ENCODE results near the gene TATDN2. TPM values are rescaled to one million over a fixed set of nuclear protein-coding genes. Genes with fewer than 3 reads are reported as not detected.
"Not testable (repeated sequence)": the region's sequence is repeated elsewhere in the genome, so short reads cannot be mapped to it uniquely, and the experiment has no call there.

TATDN2 gene
- total and polyA plus RNA-seq, 2 donors from 2014 or later, result 15.5 to 31.8 TPM

DNA sequence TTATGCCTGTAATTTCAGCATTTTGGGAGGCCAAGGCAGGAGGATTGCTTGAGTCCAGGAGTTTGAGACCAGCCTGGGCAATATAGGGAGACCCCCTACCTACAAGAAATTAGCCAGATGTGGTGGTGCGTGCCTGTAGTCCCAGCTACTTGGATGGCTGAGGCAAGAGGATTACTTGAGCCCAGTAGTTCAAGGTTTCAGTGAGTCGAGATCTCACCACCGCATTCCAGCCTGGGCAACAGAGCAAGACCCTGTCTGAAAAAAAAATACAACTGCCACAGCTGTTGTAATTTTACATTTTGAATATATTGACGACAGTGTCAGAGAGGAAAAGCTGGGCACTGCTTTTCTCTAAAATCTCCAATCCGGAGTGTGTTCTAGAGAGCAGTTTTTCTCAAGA, 21.2 kb downstream of the TATDN2 start:
- DNase-seq (no peak), FAIRE-seq (no peak)
- Histone ChIP-seq H3K4me3 (ENCODE audit: low read length in 3 of 3) (no peak overlapping the region), H3K9ac (ENCODE audit: low read length in 3 of 3) (no peak overlapping the region), H3K4me1 (ENCODE audit: control insufficient read depth in 2 of 3, insufficient read depth in 2 of 3, low read depth in 1 of 3, low read length in 3 of 3) (peaks cover 0 to 13% (median 10%) of the 10 kb centered on the region in 3 donors), H3K27me3 (ENCODE audit: control insufficient read depth, insufficient read depth, low read length) (no peaks in the 10 kb centered on the region), H3K36me3 (ENCODE audit: control insufficient read depth in 2 of 3, insufficient read depth in 3 of 3, low read length in 3 of 3) (peaks cover 0 to 21% (median 10%) of the 10 kb centered on the region in 3 donors), H3K9me3 (ENCODE audit: control insufficient read depth in 2 of 3, insufficient read depth in 1 of 3, low read length in 3 of 3) (no peaks in the 10 kb centered on the region), H3K27ac (ENCODE audit: low read depth in 2 of 2, low read length in 2 of 2) (no peak overlapping the region)
- TF ChIP-seq, protein P1, sequence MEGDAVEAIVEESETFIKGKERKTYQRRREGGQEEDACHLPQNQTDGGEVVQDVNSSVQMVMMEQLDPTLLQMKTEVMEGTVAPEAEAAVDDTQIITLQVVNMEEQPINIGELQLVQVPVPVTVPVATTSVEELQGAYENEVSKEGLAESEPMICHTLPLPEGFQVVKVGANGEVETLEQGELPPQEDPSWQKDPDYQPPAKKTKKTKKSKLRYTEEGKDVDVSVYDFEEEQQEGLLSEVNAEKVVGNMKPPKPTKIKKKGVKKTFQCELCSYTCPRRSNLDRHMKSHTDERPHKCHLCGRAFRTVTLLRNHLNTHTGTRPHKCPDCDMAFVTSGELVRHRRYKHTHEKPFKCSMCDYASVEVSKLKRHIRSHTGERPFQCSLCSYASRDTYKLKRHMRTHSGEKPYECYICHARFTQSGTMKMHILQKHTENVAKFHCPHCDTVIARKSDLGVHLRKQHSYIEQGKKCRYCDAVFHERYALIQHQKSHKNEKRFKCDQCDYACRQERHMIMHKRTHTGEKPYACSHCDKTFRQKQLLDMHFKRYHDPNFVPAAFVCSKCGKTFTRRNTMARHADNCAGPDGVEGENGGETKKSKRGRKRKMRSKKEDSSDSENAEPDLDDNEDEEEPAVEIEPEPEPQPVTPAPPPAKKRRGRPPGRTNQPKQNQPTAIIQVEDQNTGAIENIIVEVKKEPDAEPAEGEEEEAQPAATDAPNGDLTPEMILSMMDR (IDR thresholded peaks at IDR 0.05; ENCODE audit: borderline replicate concordance, extremely low read depth, insufficient read depth), result no peak
- intact Hi-C loops (cut with DNase I), result no loop called here

DNA sequence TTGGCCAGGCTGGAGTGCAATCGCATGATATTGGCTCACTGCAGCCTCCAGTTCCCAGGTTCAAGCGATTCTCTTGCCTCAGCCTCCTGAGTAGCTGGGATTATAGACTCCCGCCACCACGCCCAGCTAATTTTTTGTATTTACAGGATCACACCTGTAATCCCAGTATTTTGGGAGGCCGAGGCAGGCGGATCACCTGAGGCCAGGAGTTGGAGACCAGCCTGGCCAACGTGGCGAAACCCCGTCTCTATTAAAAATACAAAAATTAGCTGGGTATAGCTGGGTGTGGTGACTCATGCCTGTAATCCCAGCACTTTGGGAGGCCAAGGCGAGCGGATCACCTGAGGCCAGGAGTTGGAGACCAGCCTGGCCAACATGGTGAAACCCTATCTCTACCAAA, 24.2 kb downstream of the TATDN2 start:
- intact Hi-C loops (cut with DNase I); H3K4me3 ChIP-seq (ENCODE audit: low read length in 3 of 3); H3K27ac ChIP-seq (ENCODE audit: low read depth in 2 of 2, low read length in 2 of 2); DNase-seq; H3K9ac ChIP-seq (ENCODE audit: low read length in 3 of 3); H3K9me3 ChIP-seq (ENCODE audit: control insufficient read depth in 2 of 3, insufficient read depth in 1 of 3, low read length in 3 of 3); H3K27me3 ChIP-seq (ENCODE audit: control insufficient read depth, insufficient read depth, low read length); FAIRE-seq; H3K4me1 ChIP-seq (ENCODE audit: control insufficient read depth in 2 of 3, insufficient read depth in 2 of 3, low read depth in 1 of 3, low read length in 3 of 3): not testable (repeated sequence)
- H3K36me3 ChIP-seq (ENCODE audit: control insufficient read depth in 2 of 3, insufficient read depth in 3 of 3, low read length in 3 of 3), result peaks cover 0 to 23% (median 10%) of the 10 kb centered on the region in 3 donors

DNA sequence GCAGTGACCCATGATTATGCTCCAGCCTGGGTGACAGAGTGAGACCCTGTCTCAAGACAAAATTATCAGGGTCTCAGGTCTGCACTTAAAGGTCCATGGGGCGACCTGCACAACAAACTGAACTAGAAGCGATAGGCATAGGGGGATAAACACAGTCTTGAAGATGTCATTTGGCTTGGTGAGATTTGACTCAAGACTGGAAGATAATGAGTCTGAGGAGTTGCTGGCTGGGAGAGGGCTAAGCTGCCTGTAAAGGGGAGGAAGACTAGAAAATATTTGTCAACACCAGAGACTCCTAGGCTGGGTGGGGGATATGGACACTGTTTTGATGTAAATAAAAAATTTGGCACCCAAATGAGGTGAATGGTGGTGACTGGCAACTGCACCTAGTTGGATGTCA, 24.7 kb downstream of the TATDN2 start:
- H3K36me3 ChIP-seq (ENCODE audit: control insufficient read depth in 2 of 3, insufficient read depth in 3 of 3, low read length in 3 of 3), result peaks cover 0 to 27% (median 10%) of the 10 kb centered on the region in 3 donors
- FAIRE-seq, result no peak

DNA sequence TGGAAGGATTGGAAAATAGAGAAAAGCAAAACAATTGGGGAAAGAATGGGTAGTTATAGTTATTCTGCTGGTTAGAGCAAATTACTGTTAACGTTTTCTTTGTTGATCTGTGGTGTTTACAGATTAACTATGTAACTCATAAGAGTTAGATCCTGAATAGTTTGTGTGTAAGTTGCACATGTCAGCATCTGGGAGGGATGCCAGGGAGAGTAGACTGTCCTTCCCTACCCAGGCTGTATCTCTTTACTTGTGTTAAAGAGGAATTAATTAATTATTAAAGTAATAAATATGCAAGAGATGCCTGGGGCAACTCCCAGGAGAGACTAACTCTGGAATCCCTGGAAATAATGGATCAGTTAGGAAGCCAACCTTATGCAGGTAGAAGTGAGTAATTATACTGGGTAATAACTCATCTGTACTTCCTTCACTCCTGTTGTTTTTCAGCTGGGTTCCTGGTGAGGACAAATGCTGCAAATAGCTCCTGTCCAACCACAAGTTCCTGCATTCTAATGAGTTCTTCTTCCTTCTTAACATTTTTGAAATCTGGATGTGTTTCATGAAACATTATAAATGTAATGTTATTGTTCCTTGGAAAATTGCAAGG, 25.5 kb downstream of the TATDN2 start:
- intact Hi-C loops (cut with DNase I), result no loop called here
- no peak for FAIRE-seq
- peaks cover 0 to 7% (median 5%) of the 10 kb centered on the region in 3 donors for H3K4me1 ChIP-seq (ENCODE audit: control insufficient read depth in 2 of 3, insufficient read depth in 2 of 3, low read depth in 1 of 3, low read length in 3 of 3)
- TF ChIP-seq, protein P1 (IDR thresholded peaks at IDR 0.05; ENCODE audit: borderline replicate concordance, extremely low read depth, insufficient read depth), result no peak
- no peak overlapping the region for H3K9ac ChIP-seq (ENCODE audit: low read length in 3 of 3)
- DNase-seq, result no peak
- H3K9me3 ChIP-seq (ENCODE audit: control insufficient read depth in 2 of 3, insufficient read depth in 1 of 3, low read length in 3 of 3), result no peaks in the 10 kb centered on the region
- H3K27me3 ChIP-seq (ENCODE audit: control insufficient read depth, insufficient read depth, low read length), result no peaks in the 10 kb centered on the region
- H3K4me3 ChIP-seq (ENCODE audit: low read length in 3 of 3), result no peak overlapping the region
- peaks cover 2 to 35% (median 16%) of the 10 kb centered on the region in 3 donors for H3K36me3 ChIP-seq (ENCODE audit: control insufficient read depth in 2 of 3, insufficient read depth in 3 of 3, low read length in 3 of 3)
- no peak overlapping the region for H3K27ac ChIP-seq (ENCODE audit: low read depth in 2 of 2, low read length in 2 of 2)

More for the DNA sequence above, 24.7 kb downstream of the TATDN2 start:
- TF ChIP-seq, protein P1 (IDR thresholded peaks at IDR 0.05; ENCODE audit: borderline replicate concordance, extremely low read depth, insufficient read depth), result no peak
- H3K27ac ChIP-seq (ENCODE audit: low read depth in 2 of 2, low read length in 2 of 2), result no peak overlapping the region
- no peak overlapping the region for H3K4me3 ChIP-seq (ENCODE audit: low read length in 3 of 3)
- DNase-seq, result no peak
- no peak overlapping the region for H3K9ac ChIP-seq (ENCODE audit: low read length in 3 of 3)
- H3K27me3 ChIP-seq (ENCODE audit: control insufficient read depth, insufficient read depth, low read length), result no peaks in the 10 kb centered on the region
- intact Hi-C loops (cut with DNase I), result no loop called here
- H3K4me1 ChIP-seq (ENCODE audit: control insufficient read depth in 2 of 3, insufficient read depth in 2 of 3, low read depth in 1 of 3, low read length in 3 of 3), result peaks cover 0 to 7% (median 5%) of the 10 kb centered on the region in 3 donors
- H3K9me3 ChIP-seq (ENCODE audit: control insufficient read depth in 2 of 3, insufficient read depth in 1 of 3, low read length in 3 of 3), result no peaks in the 10 kb centered on the region

Data from kidney (tissue), 14 donors.